SK-N-MC (cell line): ENCODE measurements around the gene PBX1.
A peak's percentile ranks its signal among the peaks of the same experiment; 100 is the strongest.

Experiments used
- DNase-seq: peaks from one replicate; pipeline ENCODE4 v3.0.0-alpha.2; 2011; ENCODE audit warnings: low read depth, low spot score
- H3K27ac ChIP-seq: fragments of 200-600 bp; sonication (generic); 2 replicates; pipeline ENCODE4 v1.5.1; 2016; ENCODE audit warnings: mixed run types
- H3K36me3 ChIP-seq: fragments of 200-600 bp; sonication (generic); 2 replicates; pipeline ENCODE4 v1.6.1; 2017; ENCODE audit warnings: antibody characterized with exemption, low read length, mixed read lengths; ENCODE audit not compliant: insufficient read depth
- H3K4me3 ChIP-seq: fragments of 200-600 bp; sonication (generic); 2 replicates; pipeline ENCODE4 v1.5.1; 2016
- H3K9ac ChIP-seq: fragments of 200-600 bp; sonication (generic); 2 replicates; pipeline ENCODE4 v1.8.0; 2017; ENCODE audit warnings: mixed run types, mixed read lengths; ENCODE audit not compliant: insufficient read length
- H3K9me3 ChIP-seq: fragments of 200-600 bp; sonication (generic); 2 replicates; pipeline ENCODE4 v1.6.1; 2017; ENCODE audit warnings: low read depth, mild to moderate bottlenecking, antibody characterized with exemption, low read length, moderate library complexity, mixed read lengths
- EZH2 ChIP-seq: fragments of 200-600 bp; sonication (generic); IDR thresholded peaks from one replicate; pipeline ENCODE4 v1.6.1; 2017; ENCODE audit warnings: antibody characterized with exemption
- FOXP2 ChIP-seq: optimal IDR thresholded peaks from 2 replicates; pipeline ENCODE3; 2011; ENCODE audit warnings: mild to moderate bottlenecking, moderate library complexity; ENCODE audit not compliant: insufficient read depth; ENCODE audit errors: extremely low read length, control extremely low read depth
- POLR2AphosphoS5 ChIP-seq: IDR thresholded peaks from 2 replicates; pipeline ENCODE4 v1.6.1; 2012; ENCODE audit warnings: mild to moderate bottlenecking, low read depth, low read length, borderline replicate concordance

Gene PBX1

GRCh38 chr1:164757625-164758024 lies 198.6 kb downstream of the PBX1 start:
- Histone ChIP-seq H3K9me3 (no peaks in the 10 kb centered on the region), H3K4me3 (no peak overlapping the region), H3K9ac (no peak overlapping the region), H3K36me3 (no peaks in the 10 kb centered on the region), H3K27ac (no peak overlapping the region)
- no peak for DNase-seq
- TF ChIP-seq POLR2AphosphoS5 (no peak), FOXP2 (no peak), EZH2 (no peak)

GRCh38 chr1:164759144-164759920 lies 200.3 kb downstream of the PBX1 start:
- Histone ChIP-seq H3K27ac (peak overlapping the region; percentile 33), H3K36me3 (no peaks in the 10 kb centered on the region), H3K9ac (no peak overlapping the region), H3K4me3 (no peak overlapping the region), H3K9me3 (no peaks in the 10 kb centered on the region)
- no peak for TF ChIP-seq POLR2AphosphoS5
- DNase-seq: no peak

DNA sequence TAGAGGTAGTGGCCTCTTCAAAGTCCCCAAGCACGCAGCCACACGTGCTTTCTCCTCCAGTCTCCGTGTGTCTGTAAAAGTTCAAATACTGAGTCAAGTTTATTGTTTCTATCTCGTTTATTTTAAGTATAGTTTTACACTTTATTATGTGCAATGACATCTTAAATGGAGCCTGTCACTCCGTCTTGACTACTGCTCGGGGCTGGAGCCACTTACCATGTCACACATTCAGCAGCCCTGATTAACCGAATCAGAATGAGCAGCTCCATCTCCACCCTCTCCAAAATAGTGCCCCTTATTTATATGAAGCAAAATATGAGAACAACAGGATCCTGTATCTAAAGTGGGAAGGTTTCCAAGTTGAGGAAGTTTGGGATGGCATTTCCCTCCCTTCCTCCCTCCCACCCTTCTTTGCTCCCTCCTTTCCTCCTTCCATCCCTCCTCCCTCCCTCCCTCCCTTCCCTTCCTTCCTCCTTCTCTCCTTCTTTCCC lies 201.0 kb downstream of the PBX1 start:
- no peak overlapping the region for H3K4me3 ChIP-seq
- no peaks in the 10 kb centered on the region for H3K9me3 ChIP-seq
- no peak for DNase-seq
- H3K9ac ChIP-seq: no peak overlapping the region
- TF ChIP-seq EZH2 (no peak), POLR2AphosphoS5 (no peak), FOXP2 (no peak)
- H3K36me3 ChIP-seq: no peaks in the 10 kb centered on the region
- peak overlapping the region; percentile 61; the same call in 1 of the 2 replicates for H3K27ac ChIP-seq

GRCh38 chr1:164760569-164760968 lies 201.6 kb downstream of the PBX1 start:
- TF ChIP-seq EZH2: no peak
- TF ChIP-seq POLR2AphosphoS5: no peak
- TF ChIP-seq FOXP2: no peak
- Histone ChIP-seq H3K36me3 (no peaks in the 10 kb centered on the region), H3K9ac (no peak overlapping the region), H3K27ac (peak overlapping the region; percentile 61; the same call in 1 of the 2 replicates), H3K9me3 (no peaks in the 10 kb centered on the region), H3K4me3 (peak overlapping the region; percentile 21)
- DNase-seq: no peak

DNA sequence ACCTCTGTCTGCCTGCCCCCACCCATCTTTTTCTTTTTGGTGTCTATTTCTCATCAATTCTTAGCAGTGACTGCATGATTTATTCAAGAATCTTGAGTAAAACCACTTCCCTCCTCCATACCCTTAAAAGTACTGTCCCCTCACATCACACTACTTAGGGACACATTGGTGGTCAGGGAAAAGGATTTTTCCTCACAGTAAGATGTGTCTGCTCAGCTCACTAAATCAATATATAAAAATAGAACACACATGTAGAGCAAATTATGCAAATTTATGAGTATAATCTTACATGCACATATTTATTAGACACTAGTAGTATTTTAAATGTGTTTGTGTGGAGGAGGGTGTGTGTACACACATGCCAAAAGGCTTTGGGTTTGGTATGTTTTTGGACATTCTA lies 202.0 kb downstream of the PBX1 start:
- peak overlapping the region; percentile 61; the same call in 1 of the 2 replicates for H3K27ac ChIP-seq
- no peaks in the 10 kb centered on the region for H3K9me3 ChIP-seq
- H3K36me3 ChIP-seq: no peaks in the 10 kb centered on the region
- no peak overlapping the region for H3K9ac ChIP-seq
- no peak for DNase-seq
- peak overlapping the region; percentile 21; the same call in 1 of the 2 replicates for H3K4me3 ChIP-seq
- TF ChIP-seq FOXP2 (no peak), POLR2AphosphoS5 (no peak), EZH2 (no peak)

DNA sequence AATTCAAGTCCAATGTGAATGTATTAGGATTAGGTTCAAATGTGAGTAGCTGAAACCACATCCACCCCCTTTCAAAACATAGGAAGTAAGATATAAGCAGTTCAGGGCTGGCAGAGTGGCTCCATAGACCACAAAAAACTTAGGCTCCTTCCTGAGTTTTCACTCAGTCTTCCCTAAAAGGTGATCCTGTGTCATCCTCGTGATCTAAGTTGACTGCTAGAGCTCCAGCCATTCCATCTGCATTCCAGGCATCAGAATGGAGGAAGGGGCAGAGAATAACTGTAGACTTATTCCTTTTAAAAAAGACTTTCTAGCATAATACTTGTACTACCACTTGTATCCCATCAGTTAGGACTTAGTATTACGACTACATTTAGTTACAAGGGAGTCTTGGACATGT lies 204.1 kb downstream of the PBX1 start:
- TF ChIP-seq POLR2AphosphoS5 (no peak), FOXP2 (no peak), EZH2 (no peak)
- H3K27ac ChIP-seq: no peak overlapping the region
- H3K9ac ChIP-seq: no peak overlapping the region
- H3K4me3 ChIP-seq: no peak overlapping the region
- no peak for DNase-seq
- H3K9me3 ChIP-seq: no peaks in the 10 kb centered on the region
- no peaks in the 10 kb centered on the region for H3K36me3 ChIP-seq

GRCh38 chr1:164764333-164764732 lies 205.3 kb downstream of the PBX1 start:
- Histone ChIP-seq H3K27ac (0 out of 2 replicates have a peak overlapping the region, but pooled peaks have one; percentile 21), H3K4me3 (no peak overlapping the region), H3K9me3 (no peaks in the 10 kb centered on the region), H3K9ac (no peak overlapping the region), H3K36me3 (no peaks in the 10 kb centered on the region)
- DNase-seq: no peak
- no peak for TF ChIP-seq FOXP2
- no peak for TF ChIP-seq EZH2
- TF ChIP-seq POLR2AphosphoS5: no peak

GRCh38 chr1:164765557-164765956 lies 206.6 kb downstream of the PBX1 start:
- H3K36me3 ChIP-seq: no peaks in the 10 kb centered on the region
- H3K27ac ChIP-seq: no peak overlapping the region
- no peak for TF ChIP-seq POLR2AphosphoS5
- no peak for TF ChIP-seq EZH2
- no peak for TF ChIP-seq FOXP2
- H3K9me3 ChIP-seq: no peaks in the 10 kb centered on the region
- H3K4me3 ChIP-seq: no peak overlapping the region
- DNase-seq: no peak
- H3K9ac ChIP-seq: no peak overlapping the region

- no peak overlapping the region for H3K4me3 ChIP-seq
- no peaks in the 10 kb centered on the region for H3K9me3 ChIP-seq
- H3K9ac ChIP-seq: no peak overlapping the region
- H3K36me3 ChIP-seq: no peaks in the 10 kb centered on the region
- no peak overlapping the region for H3K27ac ChIP-seq
- TF ChIP-seq FOXP2 (no peak), EZH2 (no peak), POLR2AphosphoS5 (no peak)
- no peak for DNase-seq
These were observed 207.2 kb downstream of the PBX1 start for GRCh38 chr1:164765992-164766720.
